Upper lobe of left lung (tissue), 6 donors: ENCODE results near the gene IDH3A. TPM values are rescaled to one million over a fixed set of nuclear protein-coding genes. Genes with fewer than 3 reads are reported as not detected.
A peak's percentile ranks its signal among the peaks of the same experiment; 100 is the strongest.

ENCODE experiments used
- ATAC-seq, 2 donors: fragments of 200-7000 bp; cut with Tn5 transposase; one replicate each; pipeline ENCODE4 v1.9.1; 2022; ENCODE audit warnings: mild to moderate bottlenecking in 2 of 2, moderate library complexity in 2 of 2; ENCODE audit not compliant: low FRiP score in 2 of 2
- DNase-seq, 2 donors: peaks; one replicate each; pipeline ENCODE4 v3.0.0-alpha.2; 2019 to 2020
- H3K27ac ChIP-seq, 4 donors: fragments of 200-600 bp; sonication (generic); one replicate each; pipeline ENCODE4 v1.5.1; 2016 to 2019
- H3K27me3 ChIP-seq, 4 donors: fragments of 200-600 bp; sonication (generic); one replicate each; pipeline ENCODE4 v1.5.1; 2017 to 2019
- H3K36me3 ChIP-seq, 4 donors: fragments of 200-600 bp; sonication (generic); one replicate each; pipeline ENCODE4 v1.5.1; 2016 to 2019
- H3K4me1 ChIP-seq, 4 donors: fragments of 200-600 bp; sonication (generic); one replicate each; pipeline ENCODE4 v1.5.1; 2018 to 2019
- H3K4me3 ChIP-seq, 4 donors: fragments of 200-600 bp; sonication (generic); one replicate each; pipeline ENCODE4 v1.5.1; 2017 to 2019; ENCODE audit warnings: mild to moderate bottlenecking in 2 of 4, moderate library complexity in 1 of 4
- H3K9me3 ChIP-seq, 4 donors: fragments of 200-600 bp; sonication (generic); one replicate each; pipeline ENCODE4 v1.5.1; 2018 to 2019
- EP300 ChIP-seq, 4 donors: sonication (generic); formaldehyde crosslinking; IDR thresholded peaks; one replicate each; pipeline ENCODE4 v1.5.1; 2017; ENCODE audit warnings: antibody characterized with exemption in 4 of 4, control low read depth in 2 of 4
- POLR2A ChIP-seq, 4 donors: fragments of 450-650 bp; IDR thresholded peaks; one replicate each; pipeline ENCODE4 v1.5.1; 2016 to 2017; ENCODE audit warnings: antibody characterized with exemption in 4 of 4, mild to moderate bottlenecking in 2 of 4
- POLR2AphosphoS5 ChIP-seq, 2 donors: sonication (generic); formaldehyde crosslinking; IDR thresholded peaks; one replicate each; pipeline ENCODE4 v1.5.1; 2017; ENCODE audit warnings: antibody characterized with exemption in 2 of 2
- WGBS, 2 donors: methylation state at CpG; one replicate each; pipeline ENCODE4 v1.1.5; 2017 to 2018; 5-methylcytosine and 5-hydroxymethylcytosine counted together
- total RNA-seq, 6 donors: library from RNA; depleted of rRNA in 4 of 6; stranded (reverse); fragments of >200 nt in 4 of 6; gene quantifications; one replicate each; pipeline versions ENCODE4 v1.1.0 to v1.2.1, GENCODE V29; 2016 to 2021
- TF ChIP-seq, protein P1 (sequence below), 6 experiments: fragments of 450-650 bp in 4 of 6; fragments of 200-600 bp in 2 of 6; sonication (generic) in 2 of 6; IDR thresholded peaks; one replicate each; pipeline ENCODE4 v1.5.1; 2016 to 2019; ENCODE audit warnings: antibody characterized with exemption in 6 of 6
- donor health status: DM: no; HTN: no; CAD: no; lungs with moderate emphysema.
- donor health status: DM: no; HTN: yes; CAD: no; lungs with severe emphysema.

Gene IDH3A
- total RNA-seq = 10 to 100 TPM; 17.5 to 80.1 (median 48.2) TPM

- no peaks in the 10 kb centered on the region for H3K36me3 ChIP-seq
- ATAC-seq (peak; percentile 99 to 100), DNase-seq (peak; percentile 99 to 100)
- WGBS, 2 donors = 0% methylated on average over 9 to 24 of the region's 79 CpGs
- H3K9me3 ChIP-seq = no peaks in the 10 kb centered on the region
- H3K27me3 ChIP-seq = no peaks in the 10 kb centered on the region
- H3K27ac ChIP-seq = peak within 1 kb of the TSS; percentile 80 to 89 (median 86)
- peak within 1 kb of the TSS; percentile 65 to 97 (median 81) for H3K4me3 ChIP-seq
- H3K4me1 ChIP-seq = peaks cover 12 to 20% (median 14%) of the 10 kb centered on the region in 4 donors
- TF ChIP-seq POLR2AphosphoS5 (IDR thresholded peaks at IDR 0.05) (peak; percentile 78 to 85), POLR2A (IDR thresholded peaks at IDR 0.05) (peak in 3 of 4 donors; percentile 53 to 88 (median 86)), EP300 (IDR thresholded peaks at IDR 0.05) (peak in 1 of 4 donors; percentile 7)
- TF ChIP-seq, protein P1, sequence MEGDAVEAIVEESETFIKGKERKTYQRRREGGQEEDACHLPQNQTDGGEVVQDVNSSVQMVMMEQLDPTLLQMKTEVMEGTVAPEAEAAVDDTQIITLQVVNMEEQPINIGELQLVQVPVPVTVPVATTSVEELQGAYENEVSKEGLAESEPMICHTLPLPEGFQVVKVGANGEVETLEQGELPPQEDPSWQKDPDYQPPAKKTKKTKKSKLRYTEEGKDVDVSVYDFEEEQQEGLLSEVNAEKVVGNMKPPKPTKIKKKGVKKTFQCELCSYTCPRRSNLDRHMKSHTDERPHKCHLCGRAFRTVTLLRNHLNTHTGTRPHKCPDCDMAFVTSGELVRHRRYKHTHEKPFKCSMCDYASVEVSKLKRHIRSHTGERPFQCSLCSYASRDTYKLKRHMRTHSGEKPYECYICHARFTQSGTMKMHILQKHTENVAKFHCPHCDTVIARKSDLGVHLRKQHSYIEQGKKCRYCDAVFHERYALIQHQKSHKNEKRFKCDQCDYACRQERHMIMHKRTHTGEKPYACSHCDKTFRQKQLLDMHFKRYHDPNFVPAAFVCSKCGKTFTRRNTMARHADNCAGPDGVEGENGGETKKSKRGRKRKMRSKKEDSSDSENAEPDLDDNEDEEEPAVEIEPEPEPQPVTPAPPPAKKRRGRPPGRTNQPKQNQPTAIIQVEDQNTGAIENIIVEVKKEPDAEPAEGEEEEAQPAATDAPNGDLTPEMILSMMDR (IDR thresholded peaks at IDR 0.05) = peak in 1 of 6 experiments; percentile 9
Observed at GRCh38 chr15:78149068-78149804, at the start of gene IDH3A. Gene IDH3A (plus strand): TSS chr15:78149362. CDS start chr15:78149404, 42 bp downstream.

DNA sequence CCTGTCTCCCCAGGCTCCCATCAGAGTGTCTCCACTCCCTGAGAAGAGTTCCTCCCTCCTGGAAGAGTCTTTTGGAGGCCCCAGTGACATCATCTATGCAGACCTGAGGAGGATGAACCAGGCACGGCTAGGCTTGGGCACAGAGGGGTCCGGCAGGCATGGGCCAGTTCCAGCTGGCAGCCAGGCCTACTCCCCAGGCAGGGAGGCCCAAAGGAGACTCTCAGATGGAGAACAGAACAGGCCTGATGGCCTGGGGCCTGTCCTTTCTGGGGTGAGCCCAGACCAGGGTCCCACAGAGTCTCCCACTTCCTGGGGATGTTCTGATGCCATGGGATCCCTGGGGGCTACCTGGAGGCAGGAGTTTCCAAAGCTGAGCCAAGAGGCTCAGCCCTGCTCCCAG, 48.3 kb upstream of the IDH3A start:
- WGBS, 2 donors = 100% methylated on average over 2 of the region's 2 CpGs; no CpG with 5 or more reads in 1 of the 2 donors
- Histone ChIP-seq H3K4me1 (peaks cover 17 to 26% (median 21%) of the 10 kb centered on the region in 4 donors), H3K36me3 (no peaks in the 10 kb centered on the region), H3K27me3 (no peaks in the 10 kb centered on the region), H3K4me3 (no peak overlapping the region), H3K27ac (no peak overlapping the region), H3K9me3 (no peaks in the 10 kb centered on the region)
- ATAC-seq (no peak), DNase-seq (peak in 1 of 2 donors; percentile 46)
- TF ChIP-seq POLR2AphosphoS5 (IDR thresholded peaks at IDR 0.05) (no peak), EP300 (IDR thresholded peaks at IDR 0.05) (no peak), POLR2A (IDR thresholded peaks at IDR 0.05) (no peak)
- TF ChIP-seq, protein P1 (IDR thresholded peaks at IDR 0.05) = no peak

- Histone ChIP-seq H3K36me3 (no peaks in the 10 kb centered on the region), H3K27ac (no peak overlapping the region), H3K9me3 (no peaks in the 10 kb centered on the region), H3K4me1 (peaks cover 17 to 26% (median 21%) of the 10 kb centered on the region in 4 donors), H3K27me3 (no peaks in the 10 kb centered on the region), H3K4me3 (no peak overlapping the region)
- WGBS, 2 donors = 96 to 100% methylated on average over 3 to 5 of the region's 5 CpGs
- DNase-seq (no peak), ATAC-seq (no peak)
- TF ChIP-seq EP300 (IDR thresholded peaks at IDR 0.05) (no peak), POLR2AphosphoS5 (IDR thresholded peaks at IDR 0.05) (no peak), POLR2A (IDR thresholded peaks at IDR 0.05) (no peak)
- TF ChIP-seq, protein P1 (IDR thresholded peaks at IDR 0.05) = no peak
Observed at GRCh38 chr15:78101423-78102105, 47.6 kb upstream of the IDH3A start.

GRCh38 chr15:78102211-78102610, 47.0 kb upstream of the IDH3A start:
- WGBS, 2 donors = 91 to 96% methylated on average over 1 of the region's 1 CpG
- Histone ChIP-seq H3K27me3 (no peaks in the 10 kb centered on the region), H3K27ac (no peak overlapping the region), H3K36me3 (no peaks in the 10 kb centered on the region), H3K4me1 (peaks cover 17 to 26% (median 21%) of the 10 kb centered on the region in 4 donors), H3K4me3 (no peak overlapping the region), H3K9me3 (no peaks in the 10 kb centered on the region)
- TF ChIP-seq, protein P1 (IDR thresholded peaks at IDR 0.05) = no peak
- TF ChIP-seq POLR2A (IDR thresholded peaks at IDR 0.05) = no peak
- TF ChIP-seq EP300 (IDR thresholded peaks at IDR 0.05) = no peak
- no peak for TF ChIP-seq POLR2AphosphoS5 (IDR thresholded peaks at IDR 0.05)
- DNase-seq (no peak), ATAC-seq (no peak)
